T-helper 2 cell treated with Interferon-gamma antibody and Interleukin-4, amounts not matched to agents 100 ng/mL and 5 ng/mL, for 36 hours (primary cell): ENCODE results near the gene ZNF780B. TPM values are rescaled to one million over a fixed set of nuclear protein-coding genes. Genes with fewer than 3 reads are reported as not detected.

Experiments
- intact Hi-C: fragments of 100-400 bp; cut with micrococcal nuclease; formaldehyde crosslinking; loops from one replicate; pipeline ENCODE4 v1.15.1; 2023
- total RNA-seq: library from RNA; stranded (reverse); gene quantifications from 2 replicates; pipeline ENCODE4 v1.2.3, GENCODE V29; 2022

ZNF780B gene
- total RNA-seq, 1 donor from 2014 or later, result 30.0 TPM

- intact Hi-C loops, result no loop called here
Observed at GRCh38 chr19:39983695-39984300, 72.2 kb downstream of the ZNF780B start.

- intact Hi-C loops, result no loop called here
Observed at GRCh38 chr19:39982883-39983282, 73.1 kb downstream of the ZNF780B start.

Other genes with a start within 250 kb of the ZNF780B start
- gene DYRK1B, start 222.1 kb downstream of the ZNF780B start, total RNA-seq, result 5.7 and 5.9 TPM in 2 replicates
- 375 and 397 TPM in 2 replicates for gene FBL, start 209.9 kb downstream of the ZNF780B start, total RNA-seq
- gene FCGBP, start 121.6 kb downstream of the ZNF780B start, total RNA-seq, result 7.3 and 7.4 TPM in 2 replicates
- 133 and 134 TPM in 2 replicates for gene PSMC4, start 85.1 kb downstream of the ZNF780B start, total RNA-seq
- gene ZNF546, start 59.2 kb downstream of the ZNF780B start, total RNA-seq, result 5.4 and 6.1 TPM in 2 replicates
- gene ZNF780A, start 34.7 kb upstream of the ZNF780B start, total RNA-seq, result 20.5 and 21.4 TPM in 2 replicates
- gene MAP3K10, start 135.2 kb upstream of the ZNF780B start, total RNA-seq, result 15.2 and 17.5 TPM in 2 replicates
- not detected in 2 replicates for gene TTC9B, start 162.2 kb upstream of the ZNF780B start, total RNA-seq
- 0.09 and 0.14 TPM in 2 replicates for gene CCNP, start 170.5 kb upstream of the ZNF780B start, total RNA-seq
- 138 and 142 TPM in 2 replicates for gene AKT2, start 229.1 kb upstream of the ZNF780B start, total RNA-seq